Neural cell (in vitro differentiated cells): ENCODE measurements around the gene ARHGEF17.

Source experiments
- CTCF ChIP-seq: fragments of 450-650 bp; IDR thresholded peaks from 2 replicates; pipeline ENCODE4 v1.5.1; 2014; ENCODE audit warnings: antibody characterized with exemption, mild to moderate bottlenecking, moderate library complexity; ENCODE audit not compliant: poor library complexity, severe bottlenecking
- EP300 ChIP-seq: fragments of 450-650 bp; conservative IDR thresholded peaks from 2 replicates; pipeline ENCODE4 v1.6.1; 2014; ENCODE audit warnings: antibody characterized with exemption, mild to moderate bottlenecking, moderate library complexity; ENCODE audit not compliant: poor library complexity, severe bottlenecking
- EZH2 ChIP-seq: fragments of 200-600, 300-800 bp; shearing (Covaris generic), sonication (generic); IDR thresholded peaks from 2 replicates; pipeline ENCODE4 v1.6.1; 2014; ENCODE audit warnings: antibody characterized with exemption, low read length, borderline replicate concordance, mild to moderate bottlenecking; ENCODE audit not compliant: insufficient read depth, poor library complexity, severe bottlenecking
- POLR2AphosphoS5 ChIP-seq: IDR thresholded peaks from 2 replicates; pipeline ENCODE4 v1.6.1; 2012
- REST ChIP-seq: IDR thresholded peaks from 2 replicates; pipeline ENCODE4 v1.6.1; 2012; ENCODE audit warnings: borderline replicate concordance
- TAF1 ChIP-seq: IDR thresholded peaks from 2 replicates; pipeline ENCODE4 v1.6.1; 2012; ENCODE audit warnings: low read depth

GRCh38 chr11:73290536-73290935, 17.5 kb upstream of the ARHGEF17 start:
- no peak for TF ChIP-seq CTCF
- no peak for TF ChIP-seq EZH2
- TF ChIP-seq POLR2AphosphoS5: no peak
- no peak for TF ChIP-seq EP300
- no peak for TF ChIP-seq TAF1
- no peak for TF ChIP-seq REST
